ENCODE data around the gene MAST2. TPM values are rescaled to one million over a fixed set of nuclear protein-coding genes. Genes with fewer than 3 reads are reported as not detected.

The MAST2 gene
- total and polyA plus RNA-seq, 2 of the 13 experiments (the other 11 are each of a cell fraction or from before 2014, with no cell fraction given): 15.3 to 23.0 TPM

DNA sequence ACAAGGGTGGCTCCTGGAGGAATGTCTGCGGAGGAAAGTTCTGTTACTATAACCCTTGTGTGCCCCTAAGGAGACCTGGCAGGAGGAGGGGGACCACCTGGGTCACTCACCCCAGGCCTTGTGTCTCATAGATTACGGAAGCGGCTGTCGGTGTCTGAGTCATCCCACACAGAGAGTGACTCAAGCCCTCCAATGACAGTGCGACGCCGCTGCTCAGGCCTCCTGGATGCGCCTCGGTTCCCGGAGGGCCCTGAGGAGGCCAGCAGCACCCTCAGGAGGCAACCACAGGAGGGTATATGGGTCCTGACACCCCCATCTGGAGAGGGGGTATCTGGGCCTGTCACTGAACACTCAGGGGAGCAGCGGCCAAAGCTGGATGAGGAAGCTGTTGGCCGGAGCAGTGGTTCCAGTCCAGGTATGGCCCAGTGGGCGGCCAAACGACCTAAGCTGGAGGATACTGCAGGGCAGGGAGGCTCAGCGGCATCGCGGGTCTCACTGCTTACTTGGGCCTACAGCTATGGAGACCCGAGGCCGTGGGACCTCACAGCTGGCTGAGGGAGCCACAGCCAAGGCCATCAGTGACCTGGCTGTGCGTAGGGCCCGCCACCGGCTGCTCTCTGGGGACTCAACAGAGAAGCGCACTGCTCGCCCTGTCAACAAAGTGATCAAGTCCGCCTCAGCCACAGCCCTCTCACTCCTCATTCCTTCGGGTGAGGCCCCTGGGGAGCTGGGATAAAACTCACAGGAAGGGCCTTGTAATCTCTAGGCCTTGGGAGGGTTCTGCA is 227.7 kb downstream of the MAST2 start:
- POLR2A ChIA-PET: no interaction called here
- Histone ChIP-seq H4K20me1 (ENCODE audit: insufficient read depth, low read length) (no peaks in the 10 kb centered on the region), H3K27ac (ENCODE audit: extremely low read length, insufficient read depth, low read length) (no peak overlapping the region), H3K79me2 (ENCODE audit: insufficient read depth, low read length) (no peaks in the 10 kb centered on the region), H3K27me3 (ENCODE audit: control insufficient read depth in 1 of 2, insufficient read depth in 2 of 2, low read length in 2 of 2) (no peaks in the 10 kb centered on the region), H3K4me1 (ENCODE audit: insufficient read depth, low read length) (no peaks in the 10 kb centered on the region), H3K36me3 (replicated peaks in 1 of 2; ENCODE audit: control insufficient read depth in 1 of 2, insufficient read depth in 2 of 2, low read length in 2 of 2) (peaks cover 13 to 55% of the 10 kb centered on the region in 2 experiments), H2AFZ (ENCODE audit: low read length) (no peak overlapping the region), H3K4me2 (ENCODE audit: low read depth, low read length) (no peak overlapping the region), H3K9me3 (ENCODE audit: low read length) (no peaks in the 10 kb centered on the region), H3K9ac (ENCODE audit: insufficient read depth, low read depth, low read length) (no peak overlapping the region), H3K4me3 (replicated peaks in 1 of 3; ENCODE audit: insufficient read depth in 1 of 3, low read depth in 2 of 3, low read length in 3 of 3) (no peak overlapping the region)
- intact Hi-C loops (cut with micrococcal nuclease; ENCODE audit: unreplicated experiment) (no loop called here), in situ Hi-C loops (cut with HindIII; ENCODE audit: extremely low pct_ligation_motif_present, low pct_unique_long_range_greater_than_20kb) (no loop called here)
- CTCF ChIA-PET (ENCODE audit: low intra/inter-chr PET ratio, low total read pairs): no interaction called here
- TF ChIP-seq NR2F6 (IDR thresholded peaks at IDR 0.05) (no peak), NR2F6 (CRISPR knock-in tag; IDR thresholded peaks at IDR 0.05) (no peak), TP53 (CRISPR knock-in tag; conservative IDR thresholded peaks at IDR 0.05) (no peak), MIER3 (CRISPR knock-in tag; IDR thresholded peaks at IDR 0.05; ENCODE audit: borderline replicate concordance) (no peak), AGO2 (optimal IDR thresholded peaks at IDR 0.05; ENCODE audit: low read depth, low read length) (peak; percentile 53), ZFP91 (CRISPR knock-in tag; IDR thresholded peaks at IDR 0.05; ENCODE audit: borderline replicate concordance) (no peak)
- TF ChIP-seq, protein P1, sequence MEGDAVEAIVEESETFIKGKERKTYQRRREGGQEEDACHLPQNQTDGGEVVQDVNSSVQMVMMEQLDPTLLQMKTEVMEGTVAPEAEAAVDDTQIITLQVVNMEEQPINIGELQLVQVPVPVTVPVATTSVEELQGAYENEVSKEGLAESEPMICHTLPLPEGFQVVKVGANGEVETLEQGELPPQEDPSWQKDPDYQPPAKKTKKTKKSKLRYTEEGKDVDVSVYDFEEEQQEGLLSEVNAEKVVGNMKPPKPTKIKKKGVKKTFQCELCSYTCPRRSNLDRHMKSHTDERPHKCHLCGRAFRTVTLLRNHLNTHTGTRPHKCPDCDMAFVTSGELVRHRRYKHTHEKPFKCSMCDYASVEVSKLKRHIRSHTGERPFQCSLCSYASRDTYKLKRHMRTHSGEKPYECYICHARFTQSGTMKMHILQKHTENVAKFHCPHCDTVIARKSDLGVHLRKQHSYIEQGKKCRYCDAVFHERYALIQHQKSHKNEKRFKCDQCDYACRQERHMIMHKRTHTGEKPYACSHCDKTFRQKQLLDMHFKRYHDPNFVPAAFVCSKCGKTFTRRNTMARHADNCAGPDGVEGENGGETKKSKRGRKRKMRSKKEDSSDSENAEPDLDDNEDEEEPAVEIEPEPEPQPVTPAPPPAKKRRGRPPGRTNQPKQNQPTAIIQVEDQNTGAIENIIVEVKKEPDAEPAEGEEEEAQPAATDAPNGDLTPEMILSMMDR (CRISPR knock-in tag; IDR thresholded peaks at IDR 0.05): no peak
- FAIRE-seq (no peak), DNase-seq (ENCODE audit: low spot score) (no peak), ATAC-seq (no peak)
- BruUV-seq (replicated peaks): no TSS peak
- WGBS (ENCODE audit: low lambda C conversion rate): 98% methylated on average over 8 of the region's 26 CpGs

Data from HepG2 (cell line).